Neuronal stem cell (in vitro differentiated cells): ENCODE measurements around the gene JDP2.

ENCODE experiments used
- DNase-seq: peaks from one replicate; pipeline ENCODE4 v3.0.0-alpha.2; 2013; ENCODE audit warnings: low spot score
- H2AFZ ChIP-seq: one replicate; pipeline ENCODE4 v1.6.1; 2013; ENCODE audit warnings: mild to moderate bottlenecking, low read length, inconsistent platforms
- H2AK5ac ChIP-seq: 2 replicates; pipeline ENCODE4 v1.6.1; 2013; ENCODE audit warnings: low read depth, mild to moderate bottlenecking, inconsistent platforms, low read length, moderate library complexity, mixed read lengths
- H2BK120ac ChIP-seq: 2 replicates; pipeline ENCODE4 v1.6.1; 2013; ENCODE audit warnings: low read depth, mild to moderate bottlenecking, inconsistent platforms, low read length, moderate library complexity, mixed read lengths
- H2BK12ac ChIP-seq: one replicate; pipeline ENCODE4 v1.6.1; 2013; ENCODE audit warnings: low read length, inconsistent platforms
- H2BK15ac ChIP-seq: 2 replicates; pipeline ENCODE4 v1.6.1; 2013; ENCODE audit warnings: mild to moderate bottlenecking, low read length, inconsistent platforms, mixed read lengths
- H2BK5ac ChIP-seq: one replicate; pipeline ENCODE4 v1.6.1; 2013; ENCODE audit warnings: inconsistent platforms, mild to moderate bottlenecking, low read length, moderate library complexity
- H3K14ac ChIP-seq: one replicate; pipeline ENCODE4 v1.6.1; 2013; ENCODE audit warnings: low read length, inconsistent platforms
- H3K18ac ChIP-seq: 2 replicates; pipeline ENCODE4 v1.6.1; 2013; ENCODE audit warnings: low read length, inconsistent platforms
- H3K23ac ChIP-seq: 2 replicates; pipeline ENCODE4 v1.6.1; 2013; ENCODE audit warnings: low read depth, mild to moderate bottlenecking, mixed read lengths, low read length, inconsistent platforms; ENCODE audit not compliant: poor library complexity
- H3K27ac ChIP-seq: replicated peaks from 3 replicates; pipeline ENCODE4 v1.5.1; 2013; ENCODE audit warnings: low read length, inconsistent platforms
- H3K27me3 ChIP-seq, 3 experiments: 2 replicates each; pipeline ENCODE4 v1.6.1; 2013; ENCODE audit warnings: low read length in 3 of 3, mild to moderate bottlenecking in 2 of 3, inconsistent platforms in 1 of 3, low read depth in 1 of 3, mixed read lengths in 1 of 3, moderate library complexity in 1 of 3; ENCODE audit not compliant: control insufficient read depth in 3 of 3, insufficient read depth in 3 of 3
- H3K36me3 ChIP-seq, 2 donors: replicated peaks in 1 of 2; 2 replicates each; pipeline ENCODE4 v1.6.1; 2013; ENCODE audit warnings: low read length in 2 of 2; ENCODE audit not compliant: control insufficient read depth in 2 of 2, insufficient read depth in 2 of 2
- H3K4ac ChIP-seq: 2 replicates; pipeline ENCODE4 v1.6.1; 2013; ENCODE audit warnings: inconsistent platforms, mild to moderate bottlenecking, low read length, moderate library complexity
- H3K4me1 ChIP-seq, 2 donors: 1 replicate in 1 of 2; 2 replicates in 1 of 2; pipeline ENCODE4 v1.6.1; 2013; ENCODE audit warnings: low read length in 2 of 2, low read depth in 1 of 2; ENCODE audit not compliant: control insufficient read depth in 2 of 2, insufficient read depth in 1 of 2
- H3K4me2 ChIP-seq: one replicate; pipeline ENCODE4 v1.6.1; 2013; ENCODE audit warnings: mild to moderate bottlenecking, low read length, inconsistent platforms; ENCODE audit not compliant: insufficient read depth, poor library complexity, severe bottlenecking
- H3K4me3 ChIP-seq, 2 donors: 2 replicates each; pipeline ENCODE4 v1.5.1; 2013; ENCODE audit warnings: low read length in 2 of 2, mild to moderate bottlenecking in 2 of 2, inconsistent platforms in 1 of 2, moderate library complexity in 1 of 2
- H3K79me1 ChIP-seq: one replicate; pipeline ENCODE4 v1.6.1; 2013; ENCODE audit warnings: low read depth, mild to moderate bottlenecking, inconsistent platforms, low read length, moderate library complexity
- H3K9ac ChIP-seq: one replicate; pipeline ENCODE4 v1.6.1; 2013; ENCODE audit warnings: mild to moderate bottlenecking, low read depth, low read length, inconsistent platforms; ENCODE audit not compliant: poor library complexity
- H3K9me3 ChIP-seq, 2 donors: replicated peaks in 1 of 2; 2 replicates each; pipeline versions ENCODE3 to v1.6.1; 2013; ENCODE audit warnings: low read length in 2 of 2, mild to moderate bottlenecking in 2 of 2, inconsistent platforms in 1 of 2, low read depth in 1 of 2, mixed read lengths in 1 of 2, moderate library complexity in 1 of 2; ENCODE audit not compliant: control insufficient read depth in 2 of 2, insufficient read depth in 1 of 2
- H4K8ac ChIP-seq: one replicate; pipeline ENCODE4 v1.6.1; 2013; ENCODE audit warnings: low read depth, mild to moderate bottlenecking, inconsistent platforms, low read length, moderate library complexity
- H4K91ac ChIP-seq: one replicate; pipeline ENCODE4 v1.6.1; 2013; ENCODE audit warnings: low read length, low read depth, mild to moderate bottlenecking, inconsistent platforms; ENCODE audit not compliant: poor library complexity
- WGBS, 2 donors: extraction: QIAGEN DNeasy Blood & Tissue Kit; methylation state at CpG; one replicate each; pipeline ENCODE4 v1.1.7; 2013; ENCODE audit warnings: missing lambda C conversion rate in 2 of 2, mixed read lengths in 1 of 2; ENCODE audit not compliant: insufficient read length in 2 of 2, insufficient replicate concordance in 1 of 2; ENCODE audit errors: extremely low coverage in 2 of 2; 5-methylcytosine and 5-hydroxymethylcytosine counted together

Gene JDP2

GRCh38 chr14:75443203-75443969 is 15.6 kb downstream of the JDP2 start:
- Histone ChIP-seq H3K27ac (no peak overlapping the region), H3K9ac (no peak overlapping the region), H2BK15ac (no peak overlapping the region), H3K79me1 (no peaks in the 10 kb centered on the region), H2AK5ac (no peak overlapping the region), H2BK12ac (no peak overlapping the region), H4K8ac (no peak overlapping the region), H3K9me3 (no peaks in the 10 kb centered on the region), H3K4me2 (no peak overlapping the region), H3K18ac (no peak overlapping the region), H2BK120ac (no peak overlapping the region), H2BK5ac (no peak overlapping the region), H3K36me3 (peaks cover 0 to 8% of the 10 kb centered on the region in 2 donors), H3K4ac (no peak overlapping the region), H3K23ac (no peak overlapping the region), H3K27me3 (no peaks in the 10 kb centered on the region), H2AFZ (peak overlapping the region; percentile 12), H3K4me1 (peaks cover 0 to 4% of the 10 kb centered on the region in 2 donors), H3K4me3 (no peak overlapping the region), H4K91ac (no peak overlapping the region), H3K14ac (no peak overlapping the region)
- DNase-seq, result no peak
- WGBS, 2 donors, result no CpG with 5 or more reads among the region's 7 CpGs

- no peak for DNase-seq
- no CpG with 5 or more reads among the region's 6 CpGs for WGBS, 2 donors
- H2BK5ac ChIP-seq, result no peak overlapping the region
These were observed 17.4 kb downstream of the JDP2 start for GRCh38 chr14:75445236-75445635.

GRCh38 chr14:75445963-75446362 is 18.1 kb downstream of the JDP2 start:
- H3K9ac ChIP-seq, result no peak overlapping the region

More at GRCh38 chr14:75445236-75445635, 17.4 kb downstream of the JDP2 start:
- H3K9me3 ChIP-seq, result no peaks in the 10 kb centered on the region
- H3K27me3 ChIP-seq, result no peaks in the 10 kb centered on the region
- H3K4me2 ChIP-seq, result no peak overlapping the region
- H3K4me3 ChIP-seq, result no peak overlapping the region
- peaks cover 5 to 18% of the 10 kb centered on the region in 2 donors for H3K4me1 ChIP-seq
- no peak overlapping the region for H2AK5ac ChIP-seq
- no peak overlapping the region for H3K14ac ChIP-seq
- no peak overlapping the region for H2BK12ac ChIP-seq
- H3K23ac ChIP-seq, result no peak overlapping the region
- no peak overlapping the region for H3K9ac ChIP-seq
- no peak overlapping the region for H3K4ac ChIP-seq
- no peak overlapping the region for H4K91ac ChIP-seq
- no peak overlapping the region for H3K27ac ChIP-seq
- H3K18ac ChIP-seq, result no peak overlapping the region
- no peak overlapping the region for H2AFZ ChIP-seq
- no peak overlapping the region for H4K8ac ChIP-seq
- no peak overlapping the region for H2BK15ac ChIP-seq
- H3K36me3 ChIP-seq, result peaks cover 0 to 5% of the 10 kb centered on the region in 2 donors
- no peak overlapping the region for H2BK120ac ChIP-seq
- no peaks in the 10 kb centered on the region for H3K79me1 ChIP-seq

GRCh38 chr14:75446447-75446846 is 18.6 kb downstream of the JDP2 start:
- Histone ChIP-seq H3K4me1 (peaks cover 8 to 28% of the 10 kb centered on the region in 2 donors), H2BK12ac (no peak overlapping the region), H3K4me3 (no peak overlapping the region), H3K27ac (no peak overlapping the region), H3K36me3 (peaks cover 0 to 2% of the 10 kb centered on the region in 2 donors), H3K23ac (no peak overlapping the region), H3K9me3 (no peaks in the 10 kb centered on the region), H2BK15ac (no peak overlapping the region), H2AFZ (no peak overlapping the region), H4K91ac (no peak overlapping the region), H2AK5ac (no peak overlapping the region), H3K18ac (no peak overlapping the region), H2BK120ac (no peak overlapping the region), H2BK5ac (no peak overlapping the region), H3K4me2 (no peak overlapping the region), H3K4ac (no peak overlapping the region), H3K9ac (no peak overlapping the region), H3K79me1 (no peaks in the 10 kb centered on the region), H4K8ac (no peak overlapping the region), H3K27me3 (no peaks in the 10 kb centered on the region), H3K14ac (no peak overlapping the region)
- no peak for DNase-seq

More at GRCh38 chr14:75445963-75446362, 18.1 kb downstream of the JDP2 start:
- Histone ChIP-seq H2AFZ (no peak overlapping the region), H3K18ac (no peak overlapping the region), H3K79me1 (no peaks in the 10 kb centered on the region), H3K4ac (no peak overlapping the region), H3K4me2 (no peak overlapping the region), H3K14ac (no peak overlapping the region), H3K27ac (no peak overlapping the region), H3K27me3 (no peaks in the 10 kb centered on the region), H3K9me3 (no peaks in the 10 kb centered on the region), H2BK12ac (no peak overlapping the region), H2BK120ac (no peak overlapping the region), H2BK5ac (no peak overlapping the region), H3K4me1 (peaks cover 8 to 25% of the 10 kb centered on the region in 2 donors), H4K8ac (no peak overlapping the region), H2AK5ac (no peak overlapping the region), H3K36me3 (peaks cover 0 to 5% of the 10 kb centered on the region in 2 donors), H4K91ac (no peak overlapping the region), H3K4me3 (no peak overlapping the region), H2BK15ac (no peak overlapping the region), H3K23ac (no peak overlapping the region)
- DNase-seq, result no peak
- no CpG with 5 or more reads among the region's 3 CpGs for WGBS, 2 donors
